HS-27A (cell line): ENCODE data around the gene ATP2B2.

Experiments used
- DNase-seq: peaks from one replicate; pipeline ENCODE4 v3.0.0-alpha.2; 2012; ENCODE audit warnings: low read depth, missing footprints

The ATP2B2 gene

GRCh38 chr3:10344147-10344943 lies 161.0 kb downstream of the ATP2B2 start:
- no peak for DNase-seq

GRCh38 chr3:10343526-10343925 lies 161.9 kb downstream of the ATP2B2 start:
- DNase-seq: no peak

GRCh38 chr3:10342781-10343180 lies 162.6 kb downstream of the ATP2B2 start:
- no peak for DNase-seq

- DNase-seq: no peak
These were observed 163.4 kb downstream of the ATP2B2 start for GRCh38 chr3:10341901-10342398.

- no peak for DNase-seq
These were observed 164.9 kb downstream of the ATP2B2 start for GRCh38 chr3:10340476-10340875.

- DNase-seq: no peak
These were observed 165.3 kb downstream of the ATP2B2 start for GRCh38 chr3:10340046-10340445.

GRCh38 chr3:10339376-10339955 lies 165.9 kb downstream of the ATP2B2 start:
- DNase-seq: no peak

- no peak for DNase-seq
These were observed 166.6 kb downstream of the ATP2B2 start for GRCh38 chr3:10338591-10339353.

- no peak for DNase-seq
These were observed 167.3 kb downstream of the ATP2B2 start for GRCh38 chr3:10338164-10338470.

GRCh38 chr3:10337323-10338163 lies 167.8 kb downstream of the ATP2B2 start:
- no peak for DNase-seq

GRCh38 chr3:10336761-10337160 lies 168.6 kb downstream of the ATP2B2 start:
- no peak for DNase-seq

- no peak for DNase-seq
These were observed 169.3 kb downstream of the ATP2B2 start for GRCh38 chr3:10335871-10336622.

GRCh38 chr3:10335190-10335738 lies 170.1 kb downstream of the ATP2B2 start:
- DNase-seq: no peak

GRCh38 chr3:10334459-10334858 lies 170.9 kb downstream of the ATP2B2 start:
- DNase-seq: no peak

- DNase-seq: no peak
These were observed 171.3 kb downstream of the ATP2B2 start for GRCh38 chr3:10334042-10334441.

GRCh38 chr3:10333349-10333650 lies 172.1 kb downstream of the ATP2B2 start:
- no peak for DNase-seq

GRCh38 chr3:10332481-10333348 lies 172.7 kb downstream of the ATP2B2 start:
- no peak for DNase-seq

- DNase-seq: no peak
These were observed 174.1 kb downstream of the ATP2B2 start for GRCh38 chr3:10331320-10331719.

GRCh38 chr3:10330319-10330718 lies 175.1 kb downstream of the ATP2B2 start:
- DNase-seq: no peak

- no peak for DNase-seq
These were observed 175.8 kb downstream of the ATP2B2 start for GRCh38 chr3:10329495-10330015.
